Cardiac muscle cell (in vitro differentiated cells and primary cell): ENCODE results near the gene PLXDC1. TPM values are rescaled to one million over a fixed set of nuclear protein-coding genes. Genes with fewer than 3 reads are reported as not detected.

Source experiments
- DNase-seq, 2 donors: peaks; one replicate each; pipeline versions ENCODE4 v3.0.0 to v3.0.0-alpha.2; 2010 to 2017; ENCODE audit warnings: low read depth in 1 of 2, low spot score in 1 of 2
- H3K27ac ChIP-seq: fragments of 200-600 bp; sonication (generic); 2 replicates; pipeline ENCODE4 v1.5.1; 2016
- H3K27me3 ChIP-seq: fragments of 200-600 bp; sonication (generic); 2 replicates; pipeline ENCODE4 v1.6.0; 2016; ENCODE audit warnings: control low read depth
- H3K36me3 ChIP-seq: fragments of 200-600 bp; sonication (generic); 2 replicates; pipeline ENCODE4 v1.5.1; 2016; ENCODE audit warnings: control low read depth
- H3K4me1 ChIP-seq: fragments of 200-600 bp; sonication (generic); 2 replicates; pipeline ENCODE4 v1.8.1; 2017; ENCODE audit warnings: low read depth, mild to moderate bottlenecking, mixed run types
- H3K4me3 ChIP-seq: fragments of 200-600 bp; sonication (generic); 2 replicates; pipeline ENCODE4 v1.5.1; 2016; ENCODE audit warnings: mild to moderate bottlenecking
- H3K9me3 ChIP-seq: fragments of 200-600 bp; sonication (generic); 2 replicates; pipeline ENCODE4 v1.5.1; 2017; ENCODE audit warnings: low read depth, mild to moderate bottlenecking, control low read depth
- polyA plus RNA-seq: library from polyadenylated mRNA; unstranded; fragments of >200 nt; fragmentation: Nextera tagmentation; extraction: Ambion mirVana; gene quantifications from 2 replicates; pipeline ENCODE4 v1.2.1, GENCODE V29; 2016
- total RNA-seq: library from RNA; depleted of rRNA; stranded (reverse); fragments of >200 nt; gene quantifications from 2 replicates; pipeline ENCODE4 v1.2.3, GENCODE V29; 2016
- TF ChIP-seq, protein P1 (sequence below): IDR thresholded peaks from 2 replicates; pipeline ENCODE4 v1.5.1; 2012; ENCODE audit warnings: low read depth, mild to moderate bottlenecking, low read length

The PLXDC1 gene
- total and polyA plus RNA-seq, 2 experiments from 2014 or later = 6.3 to 25.0 TPM

DNA sequence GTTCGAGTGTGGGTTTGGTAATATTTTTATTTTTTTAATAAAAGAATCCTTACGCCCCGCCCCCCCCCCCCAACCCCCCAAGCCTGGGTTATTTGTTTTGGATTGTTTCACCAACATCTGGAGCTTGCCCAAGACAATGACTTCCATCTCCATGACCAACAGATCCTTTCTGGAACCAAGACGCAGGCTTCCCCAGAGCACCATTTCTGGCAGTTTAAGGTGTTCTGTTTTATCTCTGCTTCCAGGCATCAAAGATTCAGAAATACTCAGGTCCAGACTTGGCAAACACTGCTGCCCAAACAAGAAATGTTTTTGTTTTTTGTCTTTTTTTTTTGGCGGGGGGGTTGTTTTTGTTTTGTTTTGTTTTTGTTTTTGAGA lies 56.1 kb downstream of the PLXDC1 start:
- Histone ChIP-seq H3K27ac (no peak overlapping the region), H3K36me3 (no peaks in the 10 kb centered on the region), H3K4me1 (no peaks in the 10 kb centered on the region), H3K27me3 (no peaks in the 10 kb centered on the region), H3K9me3 (no peaks in the 10 kb centered on the region), H3K4me3 (no peak overlapping the region)
- DNase-seq = peak in 1 of 2 donors; percentile 42
- TF ChIP-seq, protein P1, sequence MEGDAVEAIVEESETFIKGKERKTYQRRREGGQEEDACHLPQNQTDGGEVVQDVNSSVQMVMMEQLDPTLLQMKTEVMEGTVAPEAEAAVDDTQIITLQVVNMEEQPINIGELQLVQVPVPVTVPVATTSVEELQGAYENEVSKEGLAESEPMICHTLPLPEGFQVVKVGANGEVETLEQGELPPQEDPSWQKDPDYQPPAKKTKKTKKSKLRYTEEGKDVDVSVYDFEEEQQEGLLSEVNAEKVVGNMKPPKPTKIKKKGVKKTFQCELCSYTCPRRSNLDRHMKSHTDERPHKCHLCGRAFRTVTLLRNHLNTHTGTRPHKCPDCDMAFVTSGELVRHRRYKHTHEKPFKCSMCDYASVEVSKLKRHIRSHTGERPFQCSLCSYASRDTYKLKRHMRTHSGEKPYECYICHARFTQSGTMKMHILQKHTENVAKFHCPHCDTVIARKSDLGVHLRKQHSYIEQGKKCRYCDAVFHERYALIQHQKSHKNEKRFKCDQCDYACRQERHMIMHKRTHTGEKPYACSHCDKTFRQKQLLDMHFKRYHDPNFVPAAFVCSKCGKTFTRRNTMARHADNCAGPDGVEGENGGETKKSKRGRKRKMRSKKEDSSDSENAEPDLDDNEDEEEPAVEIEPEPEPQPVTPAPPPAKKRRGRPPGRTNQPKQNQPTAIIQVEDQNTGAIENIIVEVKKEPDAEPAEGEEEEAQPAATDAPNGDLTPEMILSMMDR = no peak

DNA sequence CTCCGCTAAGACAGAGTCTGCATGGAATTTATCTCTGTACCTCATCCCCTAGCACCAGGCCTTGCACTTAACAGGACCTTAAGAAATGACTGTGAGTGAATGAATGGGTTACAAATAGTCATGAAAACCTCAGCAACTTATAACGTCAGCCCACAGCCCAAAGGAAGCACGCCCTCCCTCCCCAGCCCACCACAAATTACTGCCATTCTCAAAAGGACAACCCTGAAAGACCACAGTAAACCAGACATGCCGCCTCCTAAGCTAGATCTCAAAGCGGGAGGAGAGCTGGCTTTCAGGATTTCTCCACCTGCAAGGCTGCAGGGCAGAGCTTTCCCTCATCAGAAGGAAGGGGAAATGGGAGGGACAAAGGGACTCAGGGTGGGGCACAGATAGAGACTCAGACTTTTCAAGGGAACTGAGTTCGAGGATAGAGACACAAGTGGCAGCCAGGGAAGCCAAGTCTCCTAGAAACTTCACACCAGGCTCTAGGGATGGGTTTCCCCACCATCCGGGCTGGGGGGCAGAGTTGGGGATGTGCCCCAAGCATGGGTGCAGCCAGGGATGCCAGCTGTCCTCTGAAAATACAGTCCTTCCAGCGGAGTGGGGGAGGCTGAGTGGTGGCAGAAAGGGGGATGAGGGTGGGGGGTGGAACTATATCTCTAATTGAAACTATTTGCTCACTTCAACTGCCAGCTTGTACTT lies 56.7 kb downstream of the PLXDC1 start:
- TF ChIP-seq, protein P1 = no peak
- Histone ChIP-seq H3K9me3 (no peaks in the 10 kb centered on the region), H3K27ac (no peak overlapping the region), H3K4me3 (no peak overlapping the region), H3K4me1 (no peaks in the 10 kb centered on the region), H3K36me3 (no peaks in the 10 kb centered on the region), H3K27me3 (no peaks in the 10 kb centered on the region)
- no peak for DNase-seq

DNA sequence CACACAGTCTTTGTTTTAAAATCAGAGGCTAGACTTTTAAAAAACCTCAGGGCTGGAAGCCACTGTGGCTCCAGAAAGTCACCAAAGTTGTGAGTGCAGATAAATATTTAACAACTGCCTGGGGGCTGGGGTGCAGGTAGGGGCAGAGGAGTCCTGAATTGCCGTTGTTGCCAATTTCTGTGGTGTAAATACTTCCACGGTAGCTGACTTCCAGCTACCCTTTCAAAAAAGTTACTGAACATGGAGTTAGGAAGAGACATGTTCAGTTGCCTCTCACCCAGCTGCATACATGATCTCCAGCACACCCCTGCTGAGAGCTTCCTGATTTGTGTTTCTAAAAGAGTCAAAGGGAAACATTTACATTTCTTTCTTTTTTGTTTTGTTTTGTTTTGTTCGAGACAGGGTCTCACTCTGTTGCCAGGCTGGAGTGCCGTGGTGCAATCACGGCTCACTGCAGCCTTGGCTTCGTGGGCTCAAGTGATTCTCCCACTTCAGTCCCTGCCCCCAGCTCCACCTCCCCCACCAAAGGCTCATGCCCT lies 58.7 kb downstream of the PLXDC1 start:
- Histone ChIP-seq H3K9me3 (no peaks in the 10 kb centered on the region), H3K36me3 (no peaks in the 10 kb centered on the region), H3K27me3 (no peaks in the 10 kb centered on the region), H3K27ac (no peak overlapping the region), H3K4me1 (no peaks in the 10 kb centered on the region), H3K4me3 (no peak overlapping the region)
- TF ChIP-seq, protein P1 = no peak
- DNase-seq = no peak

DNA sequence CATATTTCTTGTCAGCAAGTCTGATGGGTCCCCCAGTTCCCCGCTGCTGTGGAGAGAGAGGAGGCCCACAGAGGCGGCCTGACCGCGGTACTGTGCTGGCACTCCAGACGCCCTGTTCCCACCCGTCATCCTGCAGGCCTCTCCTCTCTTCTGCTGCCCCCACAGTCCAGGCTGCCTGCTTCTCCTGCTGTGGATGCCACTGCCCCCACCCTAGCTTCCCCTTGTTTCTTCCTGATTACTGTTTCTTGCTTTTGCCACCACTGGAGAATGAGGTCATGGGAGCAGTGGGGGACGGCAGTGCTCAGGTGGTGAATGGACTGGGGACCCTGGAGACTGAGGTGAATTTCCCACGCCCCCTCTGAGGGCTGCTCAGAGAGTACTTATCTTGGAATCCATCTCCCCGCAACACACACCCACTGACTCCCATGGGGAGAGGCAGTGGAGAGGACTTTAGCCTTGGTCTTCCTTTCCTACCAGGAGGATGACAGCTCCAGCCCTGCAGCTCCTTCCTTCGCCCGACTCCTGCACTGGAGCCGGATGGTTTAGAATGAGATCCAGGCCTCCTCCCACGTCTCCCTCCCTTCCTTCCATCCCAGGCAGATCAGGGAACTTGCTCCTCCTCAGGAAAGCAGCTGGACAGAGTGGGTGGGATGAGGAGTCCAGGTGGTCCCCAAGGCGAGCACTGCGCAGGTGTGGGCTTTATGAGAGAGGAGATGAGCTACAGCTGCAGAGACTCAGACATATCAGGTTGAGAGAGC lies 60.4 kb downstream of the PLXDC1 start:
- no peaks in the 10 kb centered on the region for H3K4me1 ChIP-seq
- TF ChIP-seq, protein P1 = no peak
- DNase-seq = no peak
- H3K27me3 ChIP-seq = no peaks in the 10 kb centered on the region
- H3K27ac ChIP-seq = no peak overlapping the region
- no peak overlapping the region for H3K4me3 ChIP-seq
- no peaks in the 10 kb centered on the region for H3K9me3 ChIP-seq
- H3K36me3 ChIP-seq = no peaks in the 10 kb centered on the region

DNA sequence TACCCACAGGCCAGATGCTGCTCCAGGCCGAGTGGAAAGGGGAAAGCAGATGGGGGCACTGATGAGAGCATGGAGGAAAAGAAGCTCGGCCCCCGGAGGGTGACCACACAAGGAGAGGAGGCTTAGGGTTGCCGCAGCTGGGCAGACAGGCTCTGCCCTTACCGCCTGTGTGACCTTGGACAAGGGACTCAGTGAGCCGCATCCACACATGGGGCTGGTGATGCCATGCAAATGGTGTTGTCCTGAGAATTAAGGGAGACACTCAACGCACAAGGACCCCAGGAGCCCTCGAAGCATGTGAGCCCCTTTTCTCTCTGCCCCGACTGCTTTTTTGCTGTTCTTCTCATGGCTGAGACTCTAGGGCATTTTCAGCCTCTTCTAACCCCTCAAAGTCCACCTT lies 61.0 kb downstream of the PLXDC1 start:
- TF ChIP-seq, protein P1 = no peak
- no peaks in the 10 kb centered on the region for H3K27me3 ChIP-seq

More for the DNA sequence above, 61.0 kb downstream of the PLXDC1 start:
- no peak for DNase-seq
- no peak overlapping the region for H3K27ac ChIP-seq
- no peaks in the 10 kb centered on the region for H3K9me3 ChIP-seq
- no peaks in the 10 kb centered on the region for H3K36me3 ChIP-seq
- no peaks in the 10 kb centered on the region for H3K4me1 ChIP-seq
- no peak overlapping the region for H3K4me3 ChIP-seq
